CD4-positive, alpha-beta memory T cell (primary cell): ENCODE data around the gene RABGAP1L. TPM values are rescaled to one million over a fixed set of nuclear protein-coding genes. Genes with fewer than 3 reads are reported as not detected.
A peak's percentile ranks its signal among the peaks of the same experiment; 100 is the strongest.
"Not testable (repeated sequence)": the region's sequence is repeated elsewhere in the genome, so short reads cannot be mapped to it uniquely, and the experiment has no call there.

Experiments used
- CTCF ChIA-PET: fragments of 350-600 bp; sonication (Branson Sonifier 250); formaldehyde crosslinking; loops from one replicate; lab custom pipeline; 2021; ENCODE audit warnings: inconsistent platforms; ENCODE audit not compliant: partially characterized antibody; lab: Charles Lee
- POLR2A ChIA-PET: fragments of 350-600 bp; sonication (Branson Sonifier 250); formaldehyde crosslinking; loops from one replicate; lab custom pipeline; 2021; ENCODE audit not compliant: partially characterized antibody; lab: Charles Lee
- DNase-seq, 5 donors: peaks; one replicate each; pipeline versions ENCODE4 v3.0.0 to v3.0.0-alpha.2; 2020 to 2022; ENCODE audit warnings: mixed read lengths in 1 of 5
- H3K27ac ChIP-seq: one replicate; pipeline ENCODE4 v1.7.0; 2013; ENCODE audit warnings: low read depth, low read length
- H3K27me3 ChIP-seq: 2 replicates; pipeline ENCODE4 v1.7.0; 2013; ENCODE audit warnings: mild to moderate bottlenecking, low read length, moderate library complexity; ENCODE audit not compliant: insufficient read depth
- H3K36me3 ChIP-seq: 2 replicates; pipeline ENCODE4 v1.7.0; 2013; ENCODE audit warnings: mild to moderate bottlenecking, low read length, moderate library complexity; ENCODE audit not compliant: insufficient read depth
- H3K4me1 ChIP-seq: 2 replicates; pipeline ENCODE4 v1.7.0; 2013; ENCODE audit warnings: mild to moderate bottlenecking, low read length, moderate library complexity; ENCODE audit not compliant: insufficient read depth
- H3K4me3 ChIP-seq, 2 donors: one replicate each; pipeline ENCODE4 v1.7.0; 2013; ENCODE audit warnings: low read length in 2 of 2, mild to moderate bottlenecking in 1 of 2
- H3K9me3 ChIP-seq, 2 donors: one replicate each; pipeline ENCODE4 v1.7.0; 2013; ENCODE audit warnings: low read length in 2 of 2, control low read depth in 1 of 2; ENCODE audit not compliant: control insufficient read depth in 1 of 2
- H3K27ac Mint-ChIP-seq, 7 donors: one replicate each; pipeline ENCODE4 v1.8.0; 2020 to 2021; ENCODE audit warnings: mixed read lengths in 7 of 7, mild to moderate bottlenecking in 6 of 7, inconsistent platforms in 3 of 7, moderate library complexity in 3 of 7
- H3K27me3 Mint-ChIP-seq, 2 donors: one replicate each; pipeline ENCODE4 v1.8.0; 2020 to 2021; ENCODE audit warnings: mixed read lengths in 2 of 2
- H3K36me3 Mint-ChIP-seq, 2 donors: one replicate each; pipeline ENCODE4 v1.8.0; 2020 to 2021; ENCODE audit warnings: mixed read lengths in 2 of 2, inconsistent platforms in 1 of 2, mild to moderate bottlenecking in 1 of 2
- H3K4me1 Mint-ChIP-seq, 4 donors: one replicate each; pipeline ENCODE4 v1.8.0; 2020 to 2021; ENCODE audit warnings: mixed read lengths in 4 of 4, mild to moderate bottlenecking in 1 of 4
- H3K4me3 Mint-ChIP-seq, 8 donors: one replicate each; pipeline ENCODE4 v1.8.0; 2020 to 2021; ENCODE audit warnings: mixed read lengths in 8 of 8, mild to moderate bottlenecking in 7 of 8, moderate library complexity in 6 of 8, inconsistent platforms in 3 of 8
- H3K9me3 Mint-ChIP-seq, 8 donors: one replicate each; pipeline ENCODE4 v1.8.0; 2020 to 2021; ENCODE audit warnings: mixed read lengths in 8 of 8, mild to moderate bottlenecking in 5 of 8, inconsistent platforms in 3 of 8, moderate library complexity in 1 of 8
- intact Hi-C: fragments of 100-400 bp; cut with micrococcal nuclease; formaldehyde crosslinking; loops from one replicate; pipeline ENCODE4 v1.15.1; 2023
- polyA plus RNA-seq, 2 donors: library from polyadenylated mRNA; unstranded; fragments of 300-500 nt; fragmentation: Illumina TruSeq; gene quantifications; one replicate each; pipeline ENCODE4 v1.2.3, GENCODE V29; 2021
- total RNA-seq, 2 experiments: library from RNA; stranded (reverse); gene quantifications; one replicate each; pipeline ENCODE4 v1.2.3, GENCODE V29; 2021

The RABGAP1L gene
- total and polyA plus RNA-seq, 4 experiments from 2014 or later = 75.7 to 114 (median 96.8) TPM

DNA sequence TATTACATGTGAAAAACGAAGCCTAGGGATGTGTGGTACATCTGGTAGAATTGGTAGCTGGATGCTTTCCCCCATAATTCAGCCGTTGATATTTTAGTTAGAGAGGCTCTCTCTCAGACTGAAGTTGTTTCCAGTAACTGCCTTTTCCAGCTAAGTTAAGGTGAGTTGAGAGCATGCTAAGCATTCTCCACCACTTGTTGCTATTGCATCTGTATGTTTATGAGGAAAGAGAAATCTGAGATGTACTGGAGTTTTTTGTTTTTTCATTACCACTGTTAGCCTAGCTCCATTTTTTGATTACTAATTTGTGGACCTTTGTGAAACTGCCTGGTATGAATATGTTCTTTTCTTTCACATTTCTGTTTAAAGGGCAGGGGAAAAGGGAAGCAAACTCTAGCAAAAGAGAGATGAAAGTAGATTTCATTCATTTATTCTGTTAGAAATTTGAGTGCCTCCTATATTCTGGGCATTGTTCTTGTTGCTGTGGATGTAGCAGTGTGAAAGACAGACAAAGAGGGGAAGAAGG is 650.5 kb downstream of the RABGAP1L start:
- no peak overlapping the region for H3K27ac Mint-ChIP-seq

DNA sequence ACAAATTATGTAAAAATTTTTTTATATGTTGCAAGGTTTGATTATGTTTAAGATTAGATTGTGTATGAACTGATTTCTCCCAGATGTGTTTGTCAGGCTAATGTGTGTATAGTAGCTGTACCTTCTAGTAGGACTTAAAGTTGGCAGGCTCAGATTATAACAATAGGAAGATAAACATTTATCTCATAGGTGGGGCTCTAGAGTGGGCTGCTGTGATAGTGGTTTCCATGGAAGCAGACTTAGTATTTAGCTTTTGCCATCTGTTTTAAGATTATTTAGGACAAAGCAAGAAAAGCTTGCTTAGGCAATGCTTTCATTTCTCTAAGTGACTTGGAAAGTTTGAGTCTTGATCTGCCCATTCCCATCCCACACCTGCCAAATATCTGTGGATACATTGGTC is 652.7 kb downstream of the RABGAP1L start:
- H3K27me3 Mint-ChIP-seq = no peaks in the 10 kb centered on the region
- H3K4me1 ChIP-seq = no peaks in the 10 kb centered on the region
- ChIA-PET POLR2A (no interaction called here), CTCF (interaction anchor here (0.8 to 3.0 kb wide), 5 partner anchors 11 to 177 kb away, joined by 3 to 9 read pairs (median 3); no protein-coding TSS in a partner anchor)
- intact Hi-C loops = no loop called here
- no peak for DNase-seq
- H3K27ac Mint-ChIP-seq = peak overlapping the region in 1 of 7 donors; percentile 30
- no peaks in the 10 kb centered on the region for H3K9me3 ChIP-seq
- H3K27ac ChIP-seq = no peak overlapping the region
- H3K27me3 ChIP-seq = no peaks in the 10 kb centered on the region
- no peak overlapping the region for H3K4me3 ChIP-seq
- peaks cover 8 to 24% of the 10 kb centered on the region in 2 donors for H3K36me3 Mint-ChIP-seq
- H3K4me3 Mint-ChIP-seq = no peak overlapping the region
- H3K4me1 Mint-ChIP-seq = peaks cover 4 to 6% (median 5%) of the 10 kb centered on the region in 4 donors
- no peaks in the 10 kb centered on the region for H3K9me3 Mint-ChIP-seq
- no peaks in the 10 kb centered on the region for H3K36me3 ChIP-seq

More for the DNA sequence above, 650.5 kb downstream of the RABGAP1L start:
- no peak for DNase-seq
- no peaks in the 10 kb centered on the region for H3K9me3 ChIP-seq
- Mint-ChIP-seq H3K9me3 (no peaks in the 10 kb centered on the region), H3K36me3 (peaks cover 6 to 20% of the 10 kb centered on the region in 2 donors), H3K4me3 (no peak overlapping the region), H3K4me1 (peaks cover under 1 to 5% (median 2%) of the 10 kb centered on the region in 4 donors), H3K27me3 (no peaks in the 10 kb centered on the region)
- POLR2A ChIA-PET = interaction anchor here (0.6 to 2.8 kb wide), 2 partner anchors 10 to 648 kb away, joined by 4 to 12 read pairs; no protein-coding TSS in a partner anchor
- H3K36me3 ChIP-seq = no peaks in the 10 kb centered on the region
- intact Hi-C loops = no loop called here
- CTCF ChIA-PET = interaction anchor here (0.8 kb wide), 1 partner anchor 10 kb away, joined by 3 read pairs; no protein-coding TSS in a partner anchor
- H3K27ac ChIP-seq = no peak overlapping the region
- no peaks in the 10 kb centered on the region for H3K27me3 ChIP-seq
- no peaks in the 10 kb centered on the region for H3K4me1 ChIP-seq
- H3K4me3 ChIP-seq = no peak overlapping the region

DNA sequence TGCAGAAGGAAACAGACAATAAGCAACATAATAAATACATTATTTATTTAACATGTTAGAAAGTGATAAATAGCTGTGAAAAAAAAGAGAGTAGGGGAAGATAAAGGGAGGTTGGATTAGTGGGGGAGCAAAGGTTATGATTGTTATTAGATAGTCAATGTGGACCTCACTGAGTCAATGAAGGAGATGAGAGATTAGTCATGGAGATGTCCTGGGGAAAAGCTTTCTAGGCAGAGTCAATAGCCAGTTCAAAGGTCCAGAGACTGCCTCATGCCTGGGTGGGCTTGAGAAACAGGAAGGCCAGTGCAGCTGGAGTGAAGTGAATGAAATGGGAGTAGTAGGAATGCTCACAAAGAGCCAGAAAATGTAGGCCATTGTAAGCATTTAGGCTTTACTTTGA is 653.3 kb downstream of the RABGAP1L start:
- H3K4me3 ChIP-seq = no peak overlapping the region
- Mint-ChIP-seq H3K27me3 (no peaks in the 10 kb centered on the region), H3K4me3 (peak overlapping the region in 1 of 8 donors; percentile 26), H3K36me3 (peaks cover 8 to 29% of the 10 kb centered on the region in 2 donors), H3K27ac (peak overlapping the region in 1 of 7 donors; percentile 65), H3K9me3 (no peaks in the 10 kb centered on the region), H3K4me1 (peaks cover 4 to 6% (median 5%) of the 10 kb centered on the region in 4 donors)
- CTCF ChIA-PET = interaction anchor here (3.0 kb wide), 1 partner anchor 171 kb away, joined by 9 read pairs; no protein-coding TSS in a partner anchor
- POLR2A ChIA-PET = no interaction called here
- H3K36me3 ChIP-seq = no peaks in the 10 kb centered on the region
- intact Hi-C loops = no loop called here
- no peaks in the 10 kb centered on the region for H3K4me1 ChIP-seq
- no peak for DNase-seq
- no peak overlapping the region for H3K27ac ChIP-seq
- no peaks in the 10 kb centered on the region for H3K27me3 ChIP-seq
- H3K9me3 ChIP-seq = no peaks in the 10 kb centered on the region

DNA sequence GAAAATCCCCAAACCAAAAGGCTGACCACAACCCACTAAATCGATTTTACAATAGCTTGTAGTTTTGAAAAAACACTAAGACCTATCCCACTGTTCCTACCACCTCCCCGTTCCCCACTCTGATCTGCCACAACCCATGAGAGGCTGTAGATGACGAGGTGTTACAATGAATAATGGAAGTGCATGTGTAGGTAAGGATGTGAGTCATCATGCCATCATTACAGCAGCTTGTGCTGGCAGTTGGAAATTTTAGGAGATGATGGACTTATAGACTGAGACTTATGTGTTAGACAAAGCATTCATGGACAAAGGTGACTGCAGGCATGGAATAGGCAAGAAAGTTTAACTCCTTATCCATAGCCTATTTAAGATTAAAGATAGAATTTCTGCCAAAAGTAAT is 655.7 kb downstream of the RABGAP1L start:
- H3K36me3 Mint-ChIP-seq = peaks cover 8 to 44% of the 10 kb centered on the region in 2 donors
- H3K4me1 ChIP-seq = no peaks in the 10 kb centered on the region
- DNase-seq = no peak
- H3K4me1 Mint-ChIP-seq = peaks cover 4 to 7% (median 4%) of the 10 kb centered on the region in 4 donors
- H3K4me3 ChIP-seq = no peak overlapping the region
- H3K27me3 ChIP-seq = no peaks in the 10 kb centered on the region
- H3K27ac ChIP-seq = no peak overlapping the region
- no peaks in the 10 kb centered on the region for H3K9me3 ChIP-seq
- ChIA-PET POLR2A (no interaction called here), CTCF (interaction anchor here (1.4 kb wide), 2 partner anchors 10 to 15 kb away, joined by 3 to 6 read pairs; no protein-coding TSS in a partner anchor)
- H3K4me3 Mint-ChIP-seq = no peak overlapping the region
- no peak overlapping the region for H3K27ac Mint-ChIP-seq
- no peaks in the 10 kb centered on the region for H3K9me3 Mint-ChIP-seq
- H3K27me3 Mint-ChIP-seq = no peaks in the 10 kb centered on the region
- no peaks in the 10 kb centered on the region for H3K36me3 ChIP-seq
- intact Hi-C loops = no loop called here

DNA sequence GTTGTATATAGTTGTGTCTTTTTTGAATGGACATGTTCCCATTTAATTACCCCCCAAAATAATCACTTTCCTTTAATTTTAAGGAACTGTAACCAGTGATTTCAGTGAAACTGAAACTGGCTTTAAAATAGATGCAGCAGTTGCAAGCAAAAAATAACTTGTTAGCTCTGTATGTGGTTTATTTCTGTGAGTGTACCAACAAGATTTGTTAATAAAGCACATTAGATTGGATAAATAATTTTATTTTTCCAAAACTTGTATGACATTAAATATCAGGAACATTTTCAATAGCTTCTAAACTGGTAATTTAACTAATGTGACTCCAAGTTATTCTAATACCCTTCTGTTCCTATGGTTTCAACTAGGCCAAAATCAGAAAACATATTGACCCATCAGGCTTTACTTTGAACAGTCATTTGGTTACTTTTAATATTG is 656.2 kb downstream of the RABGAP1L start:
- intact Hi-C loops = no loop called here
- Histone ChIP-seq H3K4me3 (no peak overlapping the region), H3K4me1 (no peaks in the 10 kb centered on the region), H3K9me3 (no peaks in the 10 kb centered on the region), H3K27me3 (no peaks in the 10 kb centered on the region), H3K36me3 (no peaks in the 10 kb centered on the region), H3K27ac (no peak overlapping the region)
- ChIA-PET POLR2A (interaction anchor here (0.6 kb wide), 1 partner anchor 50 kb away, joined by 3 read pairs; no protein-coding TSS in a partner anchor), CTCF (interaction anchor here (1.4 kb wide), 2 partner anchors 11 to 16 kb away, joined by 3 to 6 read pairs; no protein-coding TSS in a partner anchor)
- DNase-seq = no peak
- Mint-ChIP-seq H3K4me1 (peaks cover 2 to 9% (median 4%) of the 10 kb centered on the region in 4 donors), H3K27ac (no peak overlapping the region), H3K4me3 (no peak overlapping the region), H3K27me3 (no peaks in the 10 kb centered on the region), H3K9me3 (no peaks in the 10 kb centered on the region), H3K36me3 (peaks cover 10 to 48% of the 10 kb centered on the region in 2 donors)

DNA sequence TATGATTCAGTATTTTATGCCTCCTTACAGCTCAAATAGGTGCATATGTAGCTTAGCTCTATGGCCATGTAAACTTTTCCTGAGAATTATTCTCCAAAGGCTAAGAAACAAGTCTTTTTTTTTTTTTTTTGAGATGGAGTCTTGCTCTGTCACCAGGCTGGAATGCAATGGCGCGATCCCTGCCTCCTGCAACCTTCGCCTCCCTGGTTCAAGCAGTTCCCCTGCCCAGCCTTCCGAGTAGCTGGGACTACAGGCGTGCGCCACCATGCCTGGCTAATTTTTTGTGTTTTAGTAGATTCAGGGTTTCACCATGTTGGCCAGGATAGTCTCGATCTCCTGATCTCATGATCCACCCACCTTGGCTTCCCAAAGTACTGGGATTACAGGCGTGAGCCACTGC is 657.3 kb downstream of the RABGAP1L start:
- H3K9me3 ChIP-seq, H3K27me3 ChIP-seq, H3K27me3 Mint-ChIP-seq, H3K27ac ChIP-seq, H3K4me3 ChIP-seq, H3K9me3 Mint-ChIP-seq, DNase-seq, H3K4me1 ChIP-seq, H3K4me1 Mint-ChIP-seq, H3K27ac Mint-ChIP-seq, H3K4me3 Mint-ChIP-seq, H3K36me3 ChIP-seq, intact Hi-C loops, POLR2A ChIA-PET: not testable (repeated sequence)
- CTCF ChIA-PET = interaction anchor here (1.1 to 1.7 kb wide), 3 partner anchors 9 to 17 kb away, joined by 3 read pairs; no protein-coding TSS in a partner anchor
- peaks cover 17 to 56% of the 10 kb centered on the region in 2 donors for H3K36me3 Mint-ChIP-seq

DNA sequence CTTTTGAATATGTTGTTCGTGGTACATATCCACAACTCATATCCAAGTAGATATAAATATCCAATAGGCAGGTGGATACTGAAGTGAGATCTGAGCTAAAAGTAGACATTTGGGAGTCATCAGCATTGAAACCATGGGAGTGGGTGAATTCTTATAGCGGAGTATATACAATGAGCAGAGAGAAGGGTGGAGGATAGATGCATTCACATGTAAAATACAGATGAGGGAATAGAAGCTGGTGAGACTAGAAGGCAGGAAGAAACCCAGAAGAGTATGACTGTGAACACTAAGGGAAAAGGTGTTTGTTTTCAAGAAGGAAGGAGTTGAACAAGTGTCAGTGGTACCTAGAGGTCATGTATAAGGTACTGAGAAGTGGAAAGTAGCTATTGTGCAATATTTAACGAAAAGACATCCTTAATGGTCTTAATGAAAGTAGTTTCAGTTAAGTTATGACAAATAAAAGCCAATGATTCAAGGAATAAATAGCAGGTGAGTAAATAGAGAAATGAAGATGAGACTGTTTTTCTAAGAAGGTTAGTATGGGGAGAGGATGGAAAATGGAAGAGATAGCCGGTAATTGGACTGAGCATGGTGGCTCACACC is 658.8 kb downstream of the RABGAP1L start:
- H3K27me3 Mint-ChIP-seq = no peaks in the 10 kb centered on the region
- no peak overlapping the region for H3K4me3 ChIP-seq
- H3K9me3 Mint-ChIP-seq = no peaks in the 10 kb centered on the region
- no peaks in the 10 kb centered on the region for H3K4me1 ChIP-seq
- intact Hi-C loops = no loop called here
- peak overlapping the region in 2 of 7 donors; percentile 31 to 43 for H3K27ac Mint-ChIP-seq
- DNase-seq = no peak
- H3K27me3 ChIP-seq = no peaks in the 10 kb centered on the region
- no peak overlapping the region for H3K27ac ChIP-seq
- peaks cover 14 to 45% of the 10 kb centered on the region in 2 donors for H3K36me3 Mint-ChIP-seq
- no peaks in the 10 kb centered on the region for H3K36me3 ChIP-seq
- CTCF ChIA-PET = interaction anchor here (1.5 to 1.7 kb wide), 2 partner anchors 7 to 16 kb away, joined by 3 read pairs; no protein-coding TSS in a partner anchor
- POLR2A ChIA-PET = no interaction called here
- H3K9me3 ChIP-seq = no peaks in the 10 kb centered on the region
- peaks cover 1 to 8% (median 4%) of the 10 kb centered on the region in 4 donors for H3K4me1 Mint-ChIP-seq
- H3K4me3 Mint-ChIP-seq = no peak overlapping the region
